Fibroblast of the conjunctiva (primary cell): Measurements from ENCODE around the gene GJD3.

ENCODE experiments used
- DNase-seq: peaks from one replicate; pipeline ENCODE4 v3.0.0-alpha.2; 2010; ENCODE audit warnings: low read depth

Gene GJD3

DNA sequence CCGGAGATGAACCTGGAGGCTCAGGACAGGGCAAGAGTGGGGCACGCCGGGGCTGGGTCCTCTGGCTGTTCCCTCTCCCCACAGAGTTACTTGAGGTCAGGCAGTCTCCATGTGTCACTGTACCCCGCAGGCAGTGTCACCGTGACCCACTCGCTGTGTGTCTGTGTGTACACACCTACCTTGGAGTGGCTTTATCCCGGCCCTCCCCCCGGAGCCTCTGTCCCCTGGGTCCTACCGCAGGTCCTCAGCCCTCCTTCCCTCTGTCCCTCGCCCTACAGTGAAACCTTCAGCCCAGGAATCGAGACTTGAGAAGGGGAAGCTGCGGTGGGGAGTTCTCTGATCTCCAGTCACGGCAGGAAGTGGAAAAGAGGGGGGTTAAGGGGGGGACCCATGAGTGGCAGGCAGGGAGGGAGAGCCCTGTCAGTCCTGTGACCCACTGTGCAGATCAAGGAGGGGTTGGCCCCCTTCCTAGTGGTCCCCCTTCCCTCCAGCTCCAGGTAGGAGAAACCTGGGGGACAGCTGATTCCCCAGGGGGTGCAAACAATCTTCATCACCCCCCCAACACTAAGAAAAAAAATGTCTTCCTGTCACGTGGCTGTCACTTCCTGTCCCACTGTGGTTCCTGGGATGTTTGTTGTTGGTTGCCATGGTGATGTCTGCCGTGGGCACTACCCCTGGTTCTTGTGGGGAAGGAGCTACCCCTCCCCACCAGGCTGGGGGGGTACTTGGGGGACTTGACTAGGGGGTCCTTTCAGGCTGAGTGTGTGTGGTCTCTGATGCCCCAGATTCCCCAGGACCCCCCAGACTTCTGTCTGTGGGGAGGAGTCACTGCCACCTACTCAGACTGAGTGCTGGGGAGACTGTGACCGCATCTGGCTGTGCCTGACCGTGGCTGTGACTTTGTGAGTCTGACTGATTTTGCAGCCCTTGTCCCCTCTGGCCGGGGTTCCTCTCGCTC lies 41.9 kb downstream of the GJD3 start:
- DNase-seq, result peak; percentile 77

- no peak for DNase-seq
Observed at GRCh38 chr17:40321961-40322357, 42.6 kb downstream of the GJD3 start.

- no peak for DNase-seq
Observed at GRCh38 chr17:40321524-40321929, 43.0 kb downstream of the GJD3 start.

GRCh38 chr17:40320756-40321523 lies 43.6 kb downstream of the GJD3 start:
- no peak for DNase-seq

- DNase-seq, result no peak
Observed at GRCh38 chr17:40319651-40320540, 44.6 kb downstream of the GJD3 start.

DNA sequence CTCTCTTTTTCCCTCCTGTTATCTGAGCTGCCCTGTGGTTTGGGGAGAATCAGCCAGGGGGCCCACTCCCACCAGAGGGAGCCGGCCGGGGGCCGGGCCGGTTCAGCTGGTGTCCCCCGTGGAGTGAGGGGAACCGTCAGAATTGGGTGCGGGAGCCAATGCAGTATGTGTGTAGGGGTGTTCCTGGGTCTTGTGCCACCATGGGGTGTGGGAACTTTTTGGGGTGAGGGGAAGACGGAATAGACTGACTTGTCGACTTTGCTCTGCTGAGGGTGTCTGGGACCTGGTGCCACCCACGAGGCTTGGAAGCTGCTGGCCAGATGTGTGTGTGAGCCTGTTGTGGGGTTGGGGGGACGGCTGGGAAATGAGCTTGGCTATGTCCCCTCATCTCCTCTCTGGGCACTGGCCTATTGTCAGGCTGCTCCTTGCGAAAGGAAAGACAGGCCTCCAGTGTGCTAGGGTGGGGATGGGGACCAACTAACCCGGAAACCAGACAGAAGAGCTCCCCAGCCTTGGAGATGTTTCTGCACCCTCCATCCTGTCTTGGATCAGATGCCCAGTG lies 45.6 kb downstream of the GJD3 start:
- no peak for DNase-seq

- peak; percentile 92 for DNase-seq
Observed at GRCh38 chr17:40317880-40318829, 46.4 kb downstream of the GJD3 start.

GRCh38 chr17:40317345-40317873 lies 47.1 kb downstream of the GJD3 start:
- no peak for DNase-seq

DNA sequence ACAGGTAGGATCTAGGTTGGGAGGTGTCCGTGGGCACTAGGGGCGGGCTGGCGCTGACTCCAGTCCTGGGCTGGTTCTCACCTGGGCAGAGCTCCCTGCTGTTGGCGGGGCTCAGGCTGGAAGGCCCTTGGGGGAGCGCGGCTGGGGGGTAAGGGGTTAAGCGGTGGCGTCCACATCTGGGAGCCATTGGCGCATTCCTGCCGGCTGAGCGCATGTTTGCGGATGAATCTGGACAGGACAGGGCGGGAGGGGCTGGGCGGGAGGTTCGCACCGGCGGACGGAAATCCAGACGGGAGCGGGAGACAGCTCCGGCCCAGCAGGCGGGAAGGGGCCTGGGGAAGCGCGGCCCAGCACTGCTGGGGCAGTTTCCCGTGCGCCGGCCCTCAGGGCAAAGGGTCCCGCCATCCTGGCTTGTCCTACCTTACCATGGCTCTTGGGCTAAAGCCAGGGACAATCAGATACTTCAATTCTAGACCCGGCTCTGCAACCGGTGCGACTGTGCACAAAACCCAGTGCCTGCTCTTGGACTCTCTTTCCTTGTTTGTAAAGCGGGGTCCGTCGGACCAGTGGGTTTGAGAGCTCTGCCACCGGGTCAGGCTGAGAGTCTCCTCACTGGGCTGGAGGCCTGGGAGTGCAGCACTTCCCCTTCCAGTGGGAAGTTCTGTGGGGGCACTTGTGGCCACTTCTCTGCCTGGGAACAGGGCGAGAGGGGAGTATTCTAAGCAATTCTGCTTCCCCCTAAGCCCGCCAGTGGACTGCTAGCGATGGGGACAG lies 47.8 kb downstream of the GJD3 start:
- no peak for DNase-seq

DNA sequence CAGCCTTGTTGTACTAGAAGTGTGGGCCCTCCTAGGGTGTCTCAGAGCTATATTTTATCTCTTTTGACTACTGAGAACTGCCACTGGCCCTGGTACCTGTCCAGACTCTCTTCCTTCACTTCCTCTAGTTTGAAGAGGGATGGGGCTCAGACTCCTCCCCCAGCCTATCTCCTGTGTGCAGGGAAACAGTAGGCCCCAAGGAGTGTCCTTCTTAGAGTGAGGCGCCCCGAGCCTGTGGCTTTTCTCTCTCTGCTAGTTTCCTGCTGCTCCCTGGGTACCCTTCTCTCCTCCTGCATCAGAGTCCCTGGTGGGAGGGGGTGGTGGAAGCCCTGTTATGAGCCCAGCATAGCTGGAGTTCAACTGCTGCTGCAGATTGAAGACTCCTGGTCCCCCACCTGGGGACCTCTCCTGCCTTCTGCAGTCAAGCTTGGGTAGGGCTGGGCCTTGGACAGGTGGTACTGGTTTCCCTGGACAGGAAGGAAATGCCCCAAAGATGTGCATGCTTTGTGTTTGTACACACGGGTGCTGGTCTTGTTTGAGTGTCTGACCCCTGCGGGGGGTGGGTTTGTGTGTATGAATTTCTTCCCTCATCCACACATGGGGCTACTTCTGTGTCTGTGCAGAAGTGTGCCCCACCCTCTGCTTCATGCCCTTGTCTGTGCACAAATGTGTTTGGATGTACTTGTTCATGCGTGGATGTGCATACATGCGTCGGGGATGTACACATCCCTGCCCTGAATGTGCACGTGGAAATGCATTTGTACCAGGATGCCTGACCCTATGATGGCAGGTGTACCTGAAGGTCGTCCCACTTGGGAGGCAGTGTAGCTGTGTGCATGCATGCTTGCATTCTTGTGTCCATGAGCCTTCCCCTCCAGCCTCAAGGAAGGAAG lies 48.6 kb downstream of the GJD3 start:
- DNase-seq, result no peak

- DNase-seq, result no peak
Observed at GRCh38 chr17:40315206-40315605, 49.3 kb downstream of the GJD3 start.

GRCh38 chr17:40314584-40314956 lies 50.0 kb downstream of the GJD3 start:
- peak; percentile 76 for DNase-seq

- DNase-seq, result no peak
Observed at GRCh38 chr17:40313668-40314583, 50.6 kb downstream of the GJD3 start.
